Natural killer cell (primary cell): Measurements from ENCODE around the gene ANGEL1. TPM values are rescaled to one million over a fixed set of nuclear protein-coding genes. Genes with fewer than 3 reads are reported as not detected.

Source experiments
- ATAC-seq, 3 donors: fragments of 150-1000 bp in 2 of 3; fragments of 200-7000 bp in 1 of 3; cut with Tn5 transposase; 1 replicate in 1 of 3; 2 replicates in 2 of 3; pipeline ENCODE4 v1.10.0; 2021; ENCODE audit warnings: mild to moderate bottlenecking in 2 of 3, moderate library complexity in 2 of 3
- DNase-seq, 2 donors: peaks; one replicate each; pipeline versions ENCODE4 v3.0.0 to v3.0.0-alpha.2; 2013 to 2021; ENCODE audit warnings: mixed read lengths in 1 of 2
- H3K27ac ChIP-seq: one replicate; pipeline ENCODE4 v1.5.1; 2013; ENCODE audit warnings: mild to moderate bottlenecking, low read length
- H3K27me3 ChIP-seq: one replicate; pipeline ENCODE4 v1.6.1; 2013; ENCODE audit warnings: low read length; ENCODE audit not compliant: control insufficient read depth, insufficient read depth
- H3K36me3 ChIP-seq: one replicate; pipeline ENCODE4 v1.6.1; 2013; ENCODE audit warnings: low read length; ENCODE audit not compliant: control insufficient read depth, insufficient read depth
- H3K4me1 ChIP-seq: one replicate; pipeline ENCODE4 v1.6.1; 2013; ENCODE audit warnings: low read length; ENCODE audit not compliant: control insufficient read depth, insufficient read depth
- H3K4me3 ChIP-seq: one replicate; pipeline ENCODE4 v1.5.1; 2013; ENCODE audit warnings: low read length
- H3K9me3 ChIP-seq: one replicate; pipeline ENCODE4 v1.6.1; 2013; ENCODE audit warnings: low read length; ENCODE audit not compliant: control insufficient read depth, insufficient read depth
- H3K27ac Mint-ChIP-seq, 2 donors: one replicate each; pipeline ENCODE4 v1.8.0; 2022; ENCODE audit warnings: mild to moderate bottlenecking in 2 of 2, mixed read lengths in 2 of 2, moderate library complexity in 1 of 2
- H3K27me3 Mint-ChIP-seq, 2 donors: one replicate each; pipeline ENCODE4 v1.8.0; 2022; ENCODE audit warnings: low read depth in 2 of 2, mixed read lengths in 2 of 2
- H3K36me3 Mint-ChIP-seq: one replicate; pipeline ENCODE4 v1.8.0; 2022; ENCODE audit warnings: mixed read lengths
- H3K4me1 Mint-ChIP-seq, 2 donors: one replicate each; pipeline ENCODE4 v1.8.0; 2022; ENCODE audit warnings: mixed read lengths in 2 of 2
- H3K4me3 Mint-ChIP-seq: one replicate; pipeline ENCODE4 v1.8.0; 2022; ENCODE audit warnings: mild to moderate bottlenecking, moderate library complexity, mixed read lengths
- H3K9me3 Mint-ChIP-seq, 2 donors: one replicate each; pipeline ENCODE4 v1.8.0; 2022; ENCODE audit warnings: mixed read lengths in 2 of 2
- CTCF ChIP-seq: fragments of 200-600 bp; IDR thresholded peaks from one replicate; pipeline ENCODE4 v1.8.0; 2022; ENCODE audit warnings: antibody characterized with exemption
- WGBS: methylation state at CpG from one replicate; pipeline ENCODE4 v1.1.7; 2013; ENCODE audit warnings: missing lambda C conversion rate; ENCODE audit not compliant: insufficient coverage; 5-methylcytosine and 5-hydroxymethylcytosine counted together
- intact Hi-C: fragments of 100-400 bp; cut with micrococcal nuclease; formaldehyde crosslinking; loops from one replicate; pipeline ENCODE4 v1.14.2; 2022
- total RNA-seq, 4 donors: library from RNA; stranded (reverse); fragments of 120-200 nt in 1 of 4; gene quantifications; one replicate each; pipeline versions ENCODE4 v1.2.3 to v1.2.4, GENCODE V29; 2013 to 2022

The ANGEL1 gene
- total RNA-seq, 3 donors from 2014 or later (not counting 1 experiment from before 2014, with no cell fraction given), result 12.2 to 20.2 (median 17.2) TPM

GRCh38 chr14:76842414-76842813, 29.7 kb upstream of the ANGEL1 start:
- intact Hi-C loops, result no loop called here
- no peak overlapping the region for H3K27ac Mint-ChIP-seq
- peaks cover 13 to 22% of the 10 kb centered on the region in 2 donors for H3K27me3 Mint-ChIP-seq
- Histone ChIP-seq H3K9me3 (no peaks in the 10 kb centered on the region), H3K36me3 (no peaks in the 10 kb centered on the region), H3K4me1 (peaks cover 5% of the 10 kb centered on the region), H3K27me3 (no peaks in the 10 kb centered on the region), H3K27ac (no peak overlapping the region), H3K4me3 (no peak overlapping the region)
- DNase-seq, result no peak
- H3K36me3 Mint-ChIP-seq, result no peaks in the 10 kb centered on the region
- H3K4me1 Mint-ChIP-seq, result peaks cover 0 to 4% of the 10 kb centered on the region in 2 donors
- TF ChIP-seq CTCF, result no peak
- no peaks in the 10 kb centered on the region for H3K9me3 Mint-ChIP-seq
- H3K4me3 Mint-ChIP-seq, result no peak overlapping the region
- ATAC-seq, result no peak

- Mint-ChIP-seq H3K4me3 (no peak overlapping the region), H3K4me1 (no peaks in the 10 kb centered on the region), H3K27ac (no peak overlapping the region), H3K9me3 (no peaks in the 10 kb centered on the region), H3K27me3 (peaks cover 9 to 21% of the 10 kb centered on the region in 2 donors), H3K36me3 (no peaks in the 10 kb centered on the region)
- Histone ChIP-seq H3K4me3 (no peak overlapping the region), H3K27ac (no peak overlapping the region), H3K4me1 (no peaks in the 10 kb centered on the region), H3K36me3 (no peaks in the 10 kb centered on the region), H3K27me3 (no peaks in the 10 kb centered on the region), H3K9me3 (no peaks in the 10 kb centered on the region)
- TF ChIP-seq CTCF, result no peak
- 80% methylated on average over 4 of the region's 5 CpGs for WGBS
- ATAC-seq (no peak), DNase-seq (no peak)
- intact Hi-C loops, result no loop called here
Measured at GRCh38 chr14:76837524-76837923, 24.8 kb upstream of the ANGEL1 start.

DNA sequence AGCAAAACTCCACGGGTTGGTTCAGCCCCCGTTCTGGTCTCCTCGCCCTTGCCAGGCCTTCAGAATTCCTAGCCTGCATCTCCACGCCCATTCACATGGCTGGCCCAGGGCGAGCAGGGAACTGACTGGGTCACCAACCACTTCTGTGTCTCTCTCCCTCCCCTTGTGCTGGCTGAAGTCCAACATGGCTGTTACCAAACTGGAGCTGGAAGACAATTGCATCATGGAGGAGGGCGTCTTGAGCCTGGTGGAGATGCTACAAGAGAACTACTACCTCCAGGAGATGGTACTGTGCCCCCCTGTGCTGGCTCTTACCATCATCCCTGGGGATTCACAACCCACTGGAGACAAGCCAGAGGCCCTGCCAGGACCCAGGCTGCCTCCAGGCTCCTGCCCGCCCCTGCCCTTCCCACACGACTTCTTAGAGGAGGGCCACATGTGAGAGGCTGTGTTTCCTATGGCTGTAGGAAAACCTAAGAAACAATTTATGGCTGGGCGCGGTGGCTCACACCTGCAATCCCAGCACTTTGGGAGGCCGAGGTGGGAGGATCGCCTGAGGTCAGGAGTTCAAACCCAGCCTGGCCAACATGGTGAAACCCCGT, 23.4 kb upstream of the ANGEL1 start:
- Mint-ChIP-seq H3K27ac (no peak overlapping the region), H3K4me1 (no peaks in the 10 kb centered on the region), H3K36me3 (no peaks in the 10 kb centered on the region), H3K4me3 (no peak overlapping the region), H3K27me3 (peaks cover 12 to 21% of the 10 kb centered on the region in 2 donors), H3K9me3 (no peaks in the 10 kb centered on the region)
- intact Hi-C loops, result no loop called here
- Histone ChIP-seq H3K36me3 (no peaks in the 10 kb centered on the region), H3K4me3 (no peak overlapping the region), H3K4me1 (no peaks in the 10 kb centered on the region), H3K27ac (no peak overlapping the region), H3K9me3 (no peaks in the 10 kb centered on the region), H3K27me3 (no peaks in the 10 kb centered on the region)
- DNase-seq (no peak), ATAC-seq (no peak)
- no peak for TF ChIP-seq CTCF
- 89% methylated on average over 13 of the region's 13 CpGs for WGBS

DNA sequence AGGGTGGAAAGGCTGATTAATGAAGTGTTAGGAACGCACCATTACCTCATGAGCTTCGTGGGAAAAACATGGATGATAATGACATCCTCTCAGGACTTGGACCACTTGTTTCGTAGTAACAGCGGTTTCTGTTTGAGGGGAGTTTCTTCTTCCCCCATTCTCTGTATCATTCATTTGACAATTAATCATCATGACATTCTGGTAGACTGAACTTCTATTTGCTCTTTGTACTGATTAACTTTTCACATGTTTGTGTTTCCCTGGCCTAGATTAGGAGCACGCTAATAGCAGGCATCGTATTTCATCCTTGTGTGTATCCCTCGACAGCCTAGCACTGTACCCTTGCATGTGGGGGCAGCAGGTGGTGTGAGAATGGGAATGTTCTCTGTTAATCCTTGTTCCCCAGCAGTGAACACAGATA, 21.6 kb upstream of the ANGEL1 start:
- Histone ChIP-seq H3K4me3 (no peak overlapping the region), H3K9me3 (no peaks in the 10 kb centered on the region), H3K27ac (no peak overlapping the region), H3K4me1 (no peaks in the 10 kb centered on the region), H3K36me3 (no peaks in the 10 kb centered on the region), H3K27me3 (no peaks in the 10 kb centered on the region)
- DNase-seq (no peak), ATAC-seq (no peak)
- TF ChIP-seq CTCF, result no peak
- WGBS, result 81% methylated on average over 5 of the region's 7 CpGs
- intact Hi-C loops, result no loop called here
- peaks cover 12 to 21% of the 10 kb centered on the region in 2 donors for H3K27me3 Mint-ChIP-seq
- H3K4me3 Mint-ChIP-seq, result no peak overlapping the region
- H3K36me3 Mint-ChIP-seq, result no peaks in the 10 kb centered on the region
- no peaks in the 10 kb centered on the region for H3K4me1 Mint-ChIP-seq
- no peaks in the 10 kb centered on the region for H3K9me3 Mint-ChIP-seq
- H3K27ac Mint-ChIP-seq, result no peak overlapping the region
